NCI-H526 (cell line): ENCODE data around the gene TMEM212.
"Not testable (repeated sequence)": the region's sequence is repeated elsewhere in the genome, so short reads cannot be mapped to it uniquely, and the experiment has no call there.

Source experiments
- DNase-seq, 2 experiments: peaks; one replicate each; lab custom pipeline; 2025; lab: John Stamatoyannopoulos, UW

Gene TMEM212

DNA sequence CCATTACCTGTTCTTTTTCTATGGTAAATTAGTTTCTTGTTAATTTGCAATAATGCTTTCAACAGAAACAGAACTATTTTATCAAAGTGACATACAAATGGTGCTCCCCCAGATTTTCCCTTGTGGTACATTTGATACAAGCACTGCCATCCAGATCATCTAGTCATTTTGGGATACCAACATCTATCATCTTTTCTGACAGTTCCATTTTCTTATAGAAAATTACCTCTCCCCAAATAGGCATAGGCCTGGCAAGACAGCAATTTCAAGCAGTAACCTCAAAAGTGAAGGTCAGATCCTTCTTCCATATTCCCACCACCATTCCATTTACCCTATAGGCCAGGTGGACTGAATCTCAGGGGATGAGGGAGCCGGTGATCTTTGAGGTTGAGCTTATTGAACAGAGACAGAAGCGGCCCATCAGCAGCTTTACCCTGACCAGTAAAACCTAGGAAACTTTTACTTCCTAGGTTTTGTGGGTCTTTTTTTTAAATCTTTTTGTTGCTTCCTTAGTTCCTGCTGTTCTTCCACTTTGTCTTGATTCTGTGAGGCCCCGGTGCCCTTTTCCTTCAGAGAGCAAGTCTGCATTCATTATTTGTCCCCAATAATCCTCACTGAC lies 29.8 kb upstream of the TMEM212 start:
- DNase-seq, result no peak

DNA sequence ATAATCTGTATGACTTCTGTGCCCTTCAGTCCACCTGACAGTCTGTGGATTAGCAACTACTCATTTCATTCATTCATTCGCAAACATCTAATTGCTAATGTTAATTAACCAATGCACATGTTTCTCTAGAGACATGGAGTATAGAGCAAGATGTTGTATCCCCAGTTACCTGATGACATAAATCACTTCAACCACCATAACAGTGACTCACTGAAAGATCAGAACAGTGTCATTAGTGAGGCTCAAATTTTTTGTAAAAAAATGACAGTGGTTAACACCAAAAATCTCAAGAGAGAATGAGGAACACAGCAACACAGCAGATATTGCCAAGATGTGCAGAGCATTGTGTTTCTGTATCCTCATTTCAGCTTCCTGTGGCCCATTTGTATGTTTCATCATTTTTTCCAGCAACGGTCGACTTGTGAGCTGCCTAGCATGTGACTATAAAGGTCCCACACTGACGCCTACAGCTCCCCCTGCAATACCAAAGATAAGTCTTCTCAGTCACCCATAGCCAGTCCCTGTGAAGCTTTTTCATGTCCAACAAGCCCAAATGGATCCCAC lies 29.2 kb upstream of the TMEM212 start:
- no peak for DNase-seq

DNA sequence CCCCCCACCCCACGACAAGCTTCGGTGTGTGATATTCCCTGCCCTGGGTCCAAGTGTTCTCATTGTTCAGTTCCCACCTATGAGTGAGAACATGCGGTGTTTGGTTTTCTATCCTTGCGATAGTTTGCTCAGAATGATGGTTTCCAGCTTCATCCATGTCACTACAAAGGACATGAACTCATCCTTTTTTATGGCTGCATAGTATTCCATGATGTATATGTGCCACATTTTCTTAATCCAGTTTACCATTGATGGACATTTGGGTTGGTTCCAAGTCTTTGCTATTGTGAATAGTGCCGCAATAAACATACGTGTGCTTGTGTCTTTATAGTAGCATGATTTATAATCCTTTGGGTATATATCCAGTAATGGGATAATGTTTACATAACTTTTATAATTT lies 28.5 kb upstream of the TMEM212 start:
- not testable (repeated sequence) for DNase-seq

DNA sequence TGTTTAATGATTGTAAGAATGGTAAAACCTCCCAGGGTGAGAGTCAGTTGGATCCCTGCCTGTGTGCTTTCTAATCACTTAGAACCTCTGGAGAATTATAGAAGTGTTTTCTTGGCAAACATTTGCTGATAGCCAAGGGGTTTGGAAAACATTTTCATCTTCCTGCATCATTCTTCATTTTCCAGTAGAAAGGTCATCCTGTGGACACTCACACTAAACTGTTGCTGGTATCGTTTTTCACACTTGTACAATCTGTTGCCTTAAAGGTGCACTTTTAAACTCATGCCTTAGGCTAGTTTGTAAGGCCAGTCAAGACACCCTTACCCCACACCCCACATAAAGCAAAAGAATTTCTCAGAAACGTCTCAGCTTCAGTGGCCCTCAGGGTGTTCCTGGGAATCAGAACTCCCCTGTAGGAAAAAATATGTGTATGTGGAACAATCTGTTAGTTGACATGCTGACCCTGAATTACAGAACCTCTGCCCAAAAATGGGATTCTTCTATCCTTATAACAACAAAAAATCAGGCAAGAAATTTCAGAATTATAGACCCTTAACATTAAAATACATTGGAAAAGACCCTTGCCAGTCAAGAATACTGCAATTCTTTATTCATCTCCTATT lies 27.1 kb upstream of the TMEM212 start:
- no peak for DNase-seq

DNA sequence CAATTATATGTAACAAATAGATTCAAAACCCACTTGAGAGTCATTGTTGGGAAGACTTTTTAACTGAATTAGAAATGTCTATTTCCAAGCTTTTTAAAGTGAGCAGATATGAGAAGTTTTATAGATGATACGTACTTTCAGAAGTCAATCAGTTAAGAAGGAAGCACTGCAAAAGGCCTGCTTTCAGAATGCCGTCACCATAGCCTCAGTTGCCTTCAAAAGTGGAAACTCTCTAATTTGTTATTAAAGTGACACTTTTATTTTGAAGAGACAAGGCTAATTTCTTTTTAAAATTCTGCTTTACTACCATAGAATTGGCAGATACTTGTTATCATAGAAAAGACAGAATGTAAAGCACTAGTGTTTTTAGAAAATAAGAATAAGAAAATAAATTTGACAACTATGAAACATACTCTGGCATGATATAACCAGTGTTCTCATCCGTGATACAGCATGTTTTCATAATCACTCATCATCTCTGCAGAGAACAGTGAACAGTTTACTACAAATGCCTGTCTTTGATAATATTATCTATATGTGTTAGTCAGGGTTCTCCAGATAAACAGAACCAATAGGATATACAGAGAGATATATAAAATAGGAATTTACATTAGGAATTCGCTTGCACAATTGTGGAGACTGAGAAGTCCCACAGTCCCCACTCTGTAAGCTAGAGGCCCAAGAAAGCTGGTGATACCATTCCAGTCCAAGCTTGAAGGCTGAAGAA lies 25.9 kb upstream of the TMEM212 start:
- no peak for DNase-seq

GRCh38 chr3:171821044-171821443 lies 22.1 kb upstream of the TMEM212 start:
- DNase-seq, result no peak

GRCh38 chr3:171821778-171822358 lies 21.3 kb upstream of the TMEM212 start:
- no peak for DNase-seq

- DNase-seq, result no peak
Observed at GRCh38 chr3:171822431-171823106, 20.6 kb upstream of the TMEM212 start.

DNA sequence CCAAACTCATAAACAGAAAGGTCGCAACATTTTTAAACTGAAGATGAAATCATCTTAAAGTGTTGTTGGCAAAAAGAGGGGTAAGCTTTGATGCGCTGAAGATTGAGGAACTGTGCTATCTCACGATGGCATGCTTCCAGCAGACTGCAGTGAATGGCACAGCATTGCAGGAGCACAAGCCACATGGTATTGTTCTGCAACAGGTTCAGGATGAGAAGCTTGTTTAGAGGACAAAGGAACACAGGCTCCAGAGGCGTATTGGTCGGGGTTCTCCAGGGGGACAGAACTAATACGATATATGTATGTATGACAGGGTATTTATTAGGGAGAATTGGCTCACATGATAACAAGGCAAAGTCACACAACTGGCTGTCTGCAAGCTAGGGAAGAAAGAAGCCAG lies 19.0 kb upstream of the TMEM212 start:
- DNase-seq, result no peak

- DNase-seq, result no peak
Observed at GRCh38 chr3:171824824-171825221, 18.3 kb upstream of the TMEM212 start.

- peak in 1 of 2 experiments; percentile 49 for DNase-seq
Observed at GRCh38 chr3:171825222-171825828, 17.8 kb upstream of the TMEM212 start.

DNA sequence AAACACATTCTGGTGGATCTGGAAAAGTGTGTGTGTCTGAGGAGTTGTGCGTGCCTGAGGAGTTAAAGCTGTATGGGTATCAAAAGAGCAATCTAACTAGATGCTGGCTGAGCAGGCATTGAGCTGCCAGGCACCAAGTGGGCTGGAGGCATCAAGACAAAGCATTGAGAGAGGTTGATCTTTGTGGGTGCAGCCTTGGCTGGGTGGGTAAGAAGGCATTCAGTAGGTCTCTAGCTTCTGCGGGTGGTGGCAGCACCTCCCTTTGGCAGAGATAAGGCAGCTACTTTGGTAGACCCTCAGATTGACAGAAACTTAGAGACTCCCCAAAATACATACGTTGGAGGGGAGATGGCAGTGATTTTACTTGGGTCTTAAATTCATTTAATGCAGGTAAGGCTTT lies 15.8 kb upstream of the TMEM212 start:
- DNase-seq, result no peak

DNA sequence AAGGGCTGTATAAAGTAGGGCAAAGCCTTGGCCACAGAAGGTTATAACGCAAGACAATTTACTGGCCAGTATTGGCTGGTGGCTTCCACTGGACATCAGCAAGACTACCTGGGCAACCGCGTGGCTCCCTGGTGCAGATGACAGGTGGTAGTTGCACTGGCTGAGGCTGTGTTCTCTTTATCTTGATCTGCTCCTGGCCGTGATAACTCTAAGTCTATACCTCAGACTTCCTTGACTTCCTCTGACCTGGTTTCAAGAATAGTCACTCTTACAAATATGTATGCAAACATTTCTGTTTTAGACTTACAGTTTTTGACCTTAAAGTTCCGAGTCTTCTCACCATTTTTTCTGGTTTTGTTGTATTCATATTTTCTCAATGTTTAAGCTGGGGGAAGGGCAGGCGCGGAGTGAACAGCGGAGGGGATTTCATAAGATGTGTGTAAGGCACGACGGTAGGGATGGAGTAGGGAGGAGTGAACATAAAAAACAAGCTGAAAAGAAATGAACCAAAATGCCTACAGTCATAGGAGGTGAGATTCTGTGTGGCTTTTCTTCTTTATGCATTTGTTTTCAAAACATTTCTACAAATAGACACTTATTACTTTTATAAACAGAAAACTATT lies 15.2 kb upstream of the TMEM212 start:
- DNase-seq, result no peak

DNA sequence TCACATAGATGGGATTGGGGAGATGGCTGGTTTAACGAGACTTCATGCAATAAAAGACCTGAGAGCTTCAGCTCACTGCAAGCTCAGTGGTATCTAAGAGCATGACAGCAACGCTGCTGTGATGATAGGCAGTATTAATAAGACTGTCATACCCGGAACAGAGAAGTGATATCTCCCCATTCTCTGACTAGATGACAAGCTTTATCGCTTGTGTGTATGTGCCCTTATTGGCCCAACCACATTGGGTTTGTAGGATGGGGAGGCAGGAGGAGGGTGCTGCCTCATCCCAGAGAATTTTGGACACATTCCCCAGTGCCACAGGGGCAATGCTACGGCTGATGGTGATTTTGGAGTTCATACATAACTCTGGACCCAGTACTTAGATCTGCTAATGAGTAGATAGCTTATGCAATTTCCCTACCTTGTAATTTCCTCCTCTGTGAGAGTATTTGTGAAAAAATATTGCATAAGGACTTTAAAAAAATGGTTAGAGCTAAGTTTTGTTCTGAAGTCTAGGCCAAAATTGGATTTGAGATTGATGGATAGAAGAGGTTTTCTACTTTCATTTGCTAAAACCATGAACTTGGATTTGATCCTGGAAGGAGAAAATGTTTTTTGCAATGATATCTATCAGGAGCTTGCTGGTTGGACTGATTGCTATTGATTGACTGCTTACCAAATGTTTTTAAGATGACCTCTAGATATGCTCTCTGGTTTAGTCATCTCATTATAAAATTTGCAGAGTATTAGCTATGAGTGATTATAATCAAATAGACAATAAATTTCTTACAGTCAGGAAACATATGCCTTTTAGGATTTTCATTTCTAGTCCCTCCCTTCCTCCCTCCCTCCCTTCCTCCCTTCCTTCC lies 14.0 kb upstream of the TMEM212 start:
- DNase-seq, result no peak

DNA sequence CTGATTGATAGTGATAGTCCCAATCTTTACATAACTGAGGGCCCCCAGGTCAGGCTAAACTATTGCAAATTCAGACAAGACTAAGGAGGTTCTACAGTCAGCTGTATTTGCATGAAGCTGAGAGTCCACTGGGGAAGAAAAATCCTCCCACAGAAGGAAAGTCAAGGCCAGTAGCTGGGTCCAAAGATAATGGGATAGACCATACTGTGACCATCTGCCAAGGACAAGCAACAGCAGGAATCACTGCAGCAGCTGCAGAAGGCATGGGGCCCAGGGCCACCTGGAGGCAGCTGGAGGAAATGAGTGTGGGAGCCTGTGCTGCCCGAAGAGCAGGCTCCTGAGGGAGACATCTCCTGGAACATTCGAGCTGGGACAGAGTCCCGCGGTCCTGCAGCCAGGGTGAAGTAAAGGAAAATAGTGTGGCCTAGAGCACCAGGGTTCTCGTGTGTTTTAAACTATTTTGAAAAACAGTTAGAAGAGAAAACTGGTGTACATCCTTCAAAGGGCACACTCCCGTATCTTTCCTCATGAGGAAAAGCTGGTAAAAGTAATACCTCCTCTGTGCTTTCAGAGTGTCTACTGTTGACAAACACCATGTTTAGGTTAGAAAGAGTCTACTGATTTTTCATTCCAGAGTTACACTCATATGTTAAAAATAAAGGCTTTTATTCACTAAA lies 13.2 kb upstream of the TMEM212 start:
- peak; percentile 83 to 94 for DNase-seq

- no peak for DNase-seq
Observed at GRCh38 chr3:171830518-171830875, 12.7 kb upstream of the TMEM212 start.

- no peak for DNase-seq
Observed at GRCh38 chr3:171831936-171832335, 11.2 kb upstream of the TMEM212 start.

DNA sequence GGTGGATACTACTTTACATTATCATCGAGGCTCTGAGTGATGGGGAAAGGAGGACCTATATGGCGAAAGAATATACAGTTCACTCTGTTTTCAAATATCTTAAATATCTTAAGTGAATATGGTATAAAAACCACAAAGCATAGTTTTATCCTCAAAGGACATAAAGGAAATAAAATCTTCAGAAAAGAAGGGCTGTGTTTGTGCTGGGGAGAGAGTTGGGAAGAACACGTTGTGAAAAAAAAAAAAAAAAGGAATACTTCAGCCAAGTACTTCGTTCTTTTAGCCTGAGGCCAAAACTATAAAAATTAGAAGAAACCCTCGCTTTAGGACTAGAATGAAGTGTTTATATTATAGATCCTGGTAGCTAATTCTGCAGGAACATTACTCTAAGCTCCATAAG lies 10.2 kb upstream of the TMEM212 start:
- DNase-seq, result no peak

DNA sequence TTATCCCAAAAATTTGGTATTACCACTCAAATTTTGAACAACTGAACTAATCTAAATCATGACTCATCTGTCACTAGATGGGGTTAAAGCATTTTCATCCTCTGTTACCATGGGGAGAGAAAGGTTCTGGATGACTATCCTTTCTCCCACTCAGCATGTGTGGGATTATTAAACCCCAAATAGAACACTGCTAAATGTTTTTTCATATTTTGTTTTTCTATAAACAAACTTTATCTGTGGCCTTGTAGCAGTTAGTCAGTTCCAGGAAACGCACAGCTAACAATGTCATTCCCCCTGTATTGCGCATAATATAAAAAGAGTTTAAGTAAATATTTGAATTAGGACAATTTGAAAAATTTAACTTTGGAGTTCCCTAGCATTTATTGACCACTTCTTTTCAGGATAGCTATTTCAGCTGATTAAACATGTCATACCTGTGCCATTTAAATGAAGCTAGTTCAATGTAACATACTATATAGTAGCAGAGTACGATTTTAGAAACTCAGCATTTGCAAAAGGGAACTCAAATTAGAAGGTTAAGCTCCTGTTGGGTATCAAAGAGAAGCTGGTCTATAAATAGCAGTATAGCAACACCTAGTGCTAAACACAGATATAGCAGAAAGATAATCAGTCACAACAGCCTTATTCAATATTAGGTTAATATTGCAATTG lies 9.2 kb upstream of the TMEM212 start:
- peak; percentile 12 to 68 for DNase-seq
